Neural cell (in vitro differentiated cells): Measurements from ENCODE around the gene NIM1K. TPM values are rescaled to one million over a fixed set of nuclear protein-coding genes. Genes with fewer than 3 reads are reported as not detected.

ENCODE experiments used
- H2AFZ ChIP-seq: fragments of 200-600, 300-800 bp; sonication (generic), shearing (Covaris generic); 2 replicates; pipeline ENCODE4 v1.6.0; 2014; ENCODE audit warnings: low read depth, mild to moderate bottlenecking, antibody characterized with exemption, low read length, moderate library complexity
- H3F3A ChIP-seq: fragments of 200-600 bp; shearing (Covaris generic); 2 replicates; pipeline ENCODE4 v1.6.1; 2016; ENCODE audit warnings: mild to moderate bottlenecking, moderate library complexity, mixed read lengths, antibody characterized with exemption, low read length; ENCODE audit not compliant: insufficient read depth, poor library complexity, severe bottlenecking
- H3K27ac ChIP-seq: fragments of 200-600, 300-800 bp; sonication (generic), shearing (Covaris generic); 2 replicates; pipeline ENCODE4 v1.5.1; 2014; ENCODE audit warnings: mild to moderate bottlenecking, low read length, moderate library complexity
- H3K27me3 ChIP-seq: fragments of 300-800, 200-600 bp; sonication (generic), shearing (Covaris generic); 2 replicates; pipeline ENCODE4 v1.6.0; 2014; ENCODE audit warnings: mild to moderate bottlenecking, low read depth, low read length, moderate library complexity; ENCODE audit not compliant: insufficient read depth
- H3K36me3 ChIP-seq: fragments of 300-800, 200-600 bp; sonication (generic), shearing (Covaris generic); 2 replicates; pipeline ENCODE4 v1.5.1; 2014; ENCODE audit warnings: mild to moderate bottlenecking, antibody characterized with exemption, low read length, moderate library complexity; ENCODE audit not compliant: insufficient read depth
- H3K4me2 ChIP-seq: fragments of 300-800, 200-600 bp; sonication (generic), shearing (Covaris generic); 2 replicates; pipeline ENCODE4 v1.6.0; 2014; ENCODE audit warnings: mild to moderate bottlenecking, low read length
- H3K4me3 ChIP-seq: fragments of 300-800, 200-600 bp; sonication (generic), shearing (Covaris generic); 2 replicates; pipeline ENCODE4 v1.5.1; 2014; ENCODE audit warnings: mild to moderate bottlenecking, low read length, moderate library complexity
- H3K79me2 ChIP-seq: fragments of 200-600 bp; shearing (Covaris generic); replicated peaks from 2 replicates; pipeline ENCODE4 v1.6.0; 2014; ENCODE audit warnings: mild to moderate bottlenecking, low read length, moderate library complexity; ENCODE audit not compliant: insufficient read depth
- H3K9ac ChIP-seq: fragments of 300-800, 200-600 bp; sonication (generic), shearing (Covaris generic); 2 replicates; pipeline ENCODE4 v1.6.1; 2016; ENCODE audit warnings: mild to moderate bottlenecking, low read length, mixed read lengths
- H3K9me2 ChIP-seq: fragments of 200-600 bp; shearing (Covaris generic); 2 replicates; pipeline ENCODE4 v1.6.1; 2016; ENCODE audit warnings: mild to moderate bottlenecking, low read length, mixed read lengths; ENCODE audit not compliant: insufficient read depth
- H3K9me3 ChIP-seq: fragments of 200-600, 300-800 bp; sonication (generic), shearing (Covaris generic); 2 replicates; pipeline ENCODE4 v1.6.1; 2016; ENCODE audit warnings: mild to moderate bottlenecking, mixed run types, low read length, moderate library complexity, mixed read lengths
- H4K20me1 ChIP-seq: fragments of 200-600 bp; shearing (Covaris generic); 2 replicates; pipeline ENCODE4 v1.6.1; 2016; ENCODE audit warnings: mild to moderate bottlenecking, mixed run types; ENCODE audit not compliant: insufficient read depth
- EP300 ChIP-seq: fragments of 450-650 bp; conservative IDR thresholded peaks from 2 replicates; pipeline ENCODE4 v1.6.1; 2014; ENCODE audit warnings: antibody characterized with exemption, mild to moderate bottlenecking, moderate library complexity; ENCODE audit not compliant: poor library complexity, severe bottlenecking
- EZH2 ChIP-seq: fragments of 200-600, 300-800 bp; shearing (Covaris generic), sonication (generic); IDR thresholded peaks from 2 replicates; pipeline ENCODE4 v1.6.1; 2014; ENCODE audit warnings: antibody characterized with exemption, low read length, borderline replicate concordance, mild to moderate bottlenecking; ENCODE audit not compliant: insufficient read depth, poor library complexity, severe bottlenecking
- MXI1 ChIP-seq: fragments of 450-650 bp; conservative IDR thresholded peaks from 2 replicates; pipeline ENCODE4 v1.6.1; 2014; ENCODE audit warnings: antibody characterized with exemption, mild to moderate bottlenecking; ENCODE audit not compliant: poor library complexity, severe bottlenecking
- POLR2AphosphoS5 ChIP-seq: IDR thresholded peaks from 2 replicates; pipeline ENCODE4 v1.6.1; 2012
- RAD21 ChIP-seq: fragments of 450-650 bp; conservative IDR thresholded peaks from 2 replicates; pipeline ENCODE4 v1.6.1; 2014; ENCODE audit warnings: antibody characterized with exemption, mild to moderate bottlenecking, moderate library complexity
- REST ChIP-seq: IDR thresholded peaks from 2 replicates; pipeline ENCODE4 v1.6.1; 2012; ENCODE audit warnings: borderline replicate concordance
- SMC3 ChIP-seq: fragments of 450-650 bp; conservative IDR thresholded peaks from 2 replicates; pipeline ENCODE4 v1.6.1; 2014; ENCODE audit warnings: antibody characterized with exemption, mild to moderate bottlenecking, moderate library complexity; ENCODE audit not compliant: poor library complexity
- TAF1 ChIP-seq: IDR thresholded peaks from 2 replicates; pipeline ENCODE4 v1.6.1; 2012; ENCODE audit warnings: low read depth
- polyA plus RNA-seq: library from polyadenylated mRNA; depleted of rRNA; stranded (reverse); fragments of >200 nt; gene quantifications from 2 replicates; pipeline ENCODE4 v1.2.3, GENCODE V29; 2014
- TF ChIP-seq, protein P1 (sequence below): fragments of 450-650 bp; IDR thresholded peaks from 2 replicates; pipeline ENCODE4 v1.5.1; 2014; ENCODE audit warnings: antibody characterized with exemption, mild to moderate bottlenecking, moderate library complexity; ENCODE audit not compliant: poor library complexity, severe bottlenecking

Gene NIM1K
- polyA plus RNA-seq, 1 donor from 2014 or later: 4.4 TPM

- H3K27me3 ChIP-seq: no peaks in the 10 kb centered on the region
- peaks cover 21% of the 10 kb centered on the region for H3K36me3 ChIP-seq
- peaks cover 75% of the 10 kb centered on the region for H3K79me2 ChIP-seq
- TF ChIP-seq POLR2AphosphoS5 (no peak), TAF1 (no peak)
- H3K27ac ChIP-seq: no peak overlapping the region
- no peak overlapping the region for H3K4me2 ChIP-seq
- H3K9me2 ChIP-seq: no peaks in the 10 kb centered on the region
- H3K9ac ChIP-seq: no peak overlapping the region
- no peaks in the 10 kb centered on the region for H3K9me3 ChIP-seq
- no peaks in the 10 kb centered on the region for H3F3A ChIP-seq
- no peak overlapping the region for H3K4me3 ChIP-seq
- H4K20me1 ChIP-seq: peaks cover 12% of the 10 kb centered on the region
- no peak overlapping the region for H2AFZ ChIP-seq
Measured at GRCh38 chr5:43295202-43295601, 103.2 kb downstream of the NIM1K start.

GRCh38 chr5:43296835-43297234 is 104.8 kb downstream of the NIM1K start:
- Histone ChIP-seq H3K9ac (no peak overlapping the region), H3K36me3 (peaks cover 17% of the 10 kb centered on the region), H3K27ac (no peak overlapping the region), H3F3A (no peaks in the 10 kb centered on the region), H3K4me3 (no peak overlapping the region), H3K4me2 (no peak overlapping the region), H3K9me2 (no peaks in the 10 kb centered on the region), H3K9me3 (no peaks in the 10 kb centered on the region), H3K27me3 (no peaks in the 10 kb centered on the region), H4K20me1 (peaks cover 22% of the 10 kb centered on the region), H2AFZ (no peak overlapping the region), H3K79me2 (peaks cover 91% of the 10 kb centered on the region)
- TF ChIP-seq TAF1: no peak
- TF ChIP-seq EP300: no peak
- no peak for TF ChIP-seq RAD21
- TF ChIP-seq REST: no peak

GRCh38 chr5:43298443-43298842 is 106.4 kb downstream of the NIM1K start:
- Histone ChIP-seq H3K79me2 (peaks cover 95% of the 10 kb centered on the region), H3K36me3 (peaks cover 18% of the 10 kb centered on the region), H4K20me1 (peaks cover 31% of the 10 kb centered on the region)

More at GRCh38 chr5:43298443-43298842, 106.4 kb downstream of the NIM1K start:
- no peak overlapping the region for H3K9ac ChIP-seq
- no peaks in the 10 kb centered on the region for H3F3A ChIP-seq
- H3K27me3 ChIP-seq: no peaks in the 10 kb centered on the region
- no peak overlapping the region for H3K4me3 ChIP-seq
- no peaks in the 10 kb centered on the region for H3K9me3 ChIP-seq
- H2AFZ ChIP-seq: no peak overlapping the region
- no peak overlapping the region for H3K27ac ChIP-seq
- no peak overlapping the region for H3K4me2 ChIP-seq
- no peaks in the 10 kb centered on the region for H3K9me2 ChIP-seq
- TF ChIP-seq, protein P1, sequence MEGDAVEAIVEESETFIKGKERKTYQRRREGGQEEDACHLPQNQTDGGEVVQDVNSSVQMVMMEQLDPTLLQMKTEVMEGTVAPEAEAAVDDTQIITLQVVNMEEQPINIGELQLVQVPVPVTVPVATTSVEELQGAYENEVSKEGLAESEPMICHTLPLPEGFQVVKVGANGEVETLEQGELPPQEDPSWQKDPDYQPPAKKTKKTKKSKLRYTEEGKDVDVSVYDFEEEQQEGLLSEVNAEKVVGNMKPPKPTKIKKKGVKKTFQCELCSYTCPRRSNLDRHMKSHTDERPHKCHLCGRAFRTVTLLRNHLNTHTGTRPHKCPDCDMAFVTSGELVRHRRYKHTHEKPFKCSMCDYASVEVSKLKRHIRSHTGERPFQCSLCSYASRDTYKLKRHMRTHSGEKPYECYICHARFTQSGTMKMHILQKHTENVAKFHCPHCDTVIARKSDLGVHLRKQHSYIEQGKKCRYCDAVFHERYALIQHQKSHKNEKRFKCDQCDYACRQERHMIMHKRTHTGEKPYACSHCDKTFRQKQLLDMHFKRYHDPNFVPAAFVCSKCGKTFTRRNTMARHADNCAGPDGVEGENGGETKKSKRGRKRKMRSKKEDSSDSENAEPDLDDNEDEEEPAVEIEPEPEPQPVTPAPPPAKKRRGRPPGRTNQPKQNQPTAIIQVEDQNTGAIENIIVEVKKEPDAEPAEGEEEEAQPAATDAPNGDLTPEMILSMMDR: no peak
- TF ChIP-seq EZH2: no peak
- TF ChIP-seq REST: no peak
- TF ChIP-seq EP300: no peak
- no peak for TF ChIP-seq TAF1
- TF ChIP-seq SMC3: no peak
- no peak for TF ChIP-seq MXI1
- no peak for TF ChIP-seq RAD21
- TF ChIP-seq POLR2AphosphoS5: no peak
